HL-60 (cell line): ENCODE results near the gene SFXN3.

Source experiments
- POLR2AphosphoS5 ChIP-seq: IDR thresholded peaks from 2 replicates; pipeline ENCODE4 v1.6.1; 2012; ENCODE audit warnings: low read depth
- SPI1 ChIP-seq: IDR thresholded peaks from 2 replicates; pipeline ENCODE4 v1.6.1; 2012; ENCODE audit warnings: low read depth, mild to moderate bottlenecking, borderline replicate concordance
- TF ChIP-seq, protein P1 (sequence below): IDR thresholded peaks from one replicate; pipeline ENCODE4 v1.5.1; 2011; ENCODE audit warnings: low read length, control low read depth, inconsistent platforms; ENCODE audit not compliant: insufficient read depth
- TF ChIP-seq, protein P2 (sequence below): IDR thresholded peaks from 2 replicates; pipeline ENCODE4 v1.6.1; 2012; ENCODE audit warnings: low read depth; ENCODE audit not compliant: insufficient replicate concordance

DNA sequence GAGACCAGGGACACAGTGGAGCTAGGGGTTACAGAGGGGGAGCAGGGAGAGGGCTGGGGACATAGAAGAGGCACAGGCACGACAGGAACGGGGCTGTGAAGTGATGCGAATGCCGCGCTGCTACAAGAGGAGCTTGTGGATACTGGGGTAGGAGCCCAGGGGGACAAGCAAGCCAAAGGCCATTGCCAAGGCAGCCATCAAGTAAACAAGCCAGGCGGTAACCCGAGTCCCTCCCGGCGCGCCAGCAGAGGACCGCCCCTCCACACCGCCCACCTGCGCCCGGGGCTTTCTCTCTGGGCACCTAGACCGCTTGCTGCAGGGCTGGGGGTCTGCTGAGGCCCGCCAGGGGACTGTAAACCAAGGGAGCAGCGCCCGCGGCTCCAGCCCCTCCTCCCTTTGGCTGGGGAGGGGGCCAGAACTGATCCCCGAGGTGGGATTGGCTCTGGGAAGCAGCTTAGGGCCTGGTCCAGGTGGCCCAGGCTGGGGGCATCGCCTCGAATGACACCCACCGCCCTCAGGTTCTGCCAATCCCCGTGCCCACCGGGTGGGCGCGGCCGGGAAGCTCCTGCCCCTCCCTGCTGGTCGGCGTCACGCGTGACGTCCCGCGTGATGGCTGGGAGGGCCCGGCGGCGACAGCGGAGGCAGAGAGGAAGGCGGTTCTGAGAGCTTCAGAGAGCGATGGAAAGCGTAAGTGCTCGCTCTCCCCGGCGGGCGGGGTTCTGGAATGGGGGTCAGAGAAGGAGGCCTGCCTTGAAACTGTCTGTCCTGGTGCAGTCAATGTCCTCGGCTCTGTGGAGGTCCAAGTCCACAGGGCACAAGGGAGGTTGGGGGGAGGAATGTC lies 982 bp downstream of the SFXN3 start:
- TF ChIP-seq POLR2AphosphoS5 = no peak
- TF ChIP-seq, protein P1, sequence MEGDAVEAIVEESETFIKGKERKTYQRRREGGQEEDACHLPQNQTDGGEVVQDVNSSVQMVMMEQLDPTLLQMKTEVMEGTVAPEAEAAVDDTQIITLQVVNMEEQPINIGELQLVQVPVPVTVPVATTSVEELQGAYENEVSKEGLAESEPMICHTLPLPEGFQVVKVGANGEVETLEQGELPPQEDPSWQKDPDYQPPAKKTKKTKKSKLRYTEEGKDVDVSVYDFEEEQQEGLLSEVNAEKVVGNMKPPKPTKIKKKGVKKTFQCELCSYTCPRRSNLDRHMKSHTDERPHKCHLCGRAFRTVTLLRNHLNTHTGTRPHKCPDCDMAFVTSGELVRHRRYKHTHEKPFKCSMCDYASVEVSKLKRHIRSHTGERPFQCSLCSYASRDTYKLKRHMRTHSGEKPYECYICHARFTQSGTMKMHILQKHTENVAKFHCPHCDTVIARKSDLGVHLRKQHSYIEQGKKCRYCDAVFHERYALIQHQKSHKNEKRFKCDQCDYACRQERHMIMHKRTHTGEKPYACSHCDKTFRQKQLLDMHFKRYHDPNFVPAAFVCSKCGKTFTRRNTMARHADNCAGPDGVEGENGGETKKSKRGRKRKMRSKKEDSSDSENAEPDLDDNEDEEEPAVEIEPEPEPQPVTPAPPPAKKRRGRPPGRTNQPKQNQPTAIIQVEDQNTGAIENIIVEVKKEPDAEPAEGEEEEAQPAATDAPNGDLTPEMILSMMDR = no peak
- TF ChIP-seq, protein P2, sequence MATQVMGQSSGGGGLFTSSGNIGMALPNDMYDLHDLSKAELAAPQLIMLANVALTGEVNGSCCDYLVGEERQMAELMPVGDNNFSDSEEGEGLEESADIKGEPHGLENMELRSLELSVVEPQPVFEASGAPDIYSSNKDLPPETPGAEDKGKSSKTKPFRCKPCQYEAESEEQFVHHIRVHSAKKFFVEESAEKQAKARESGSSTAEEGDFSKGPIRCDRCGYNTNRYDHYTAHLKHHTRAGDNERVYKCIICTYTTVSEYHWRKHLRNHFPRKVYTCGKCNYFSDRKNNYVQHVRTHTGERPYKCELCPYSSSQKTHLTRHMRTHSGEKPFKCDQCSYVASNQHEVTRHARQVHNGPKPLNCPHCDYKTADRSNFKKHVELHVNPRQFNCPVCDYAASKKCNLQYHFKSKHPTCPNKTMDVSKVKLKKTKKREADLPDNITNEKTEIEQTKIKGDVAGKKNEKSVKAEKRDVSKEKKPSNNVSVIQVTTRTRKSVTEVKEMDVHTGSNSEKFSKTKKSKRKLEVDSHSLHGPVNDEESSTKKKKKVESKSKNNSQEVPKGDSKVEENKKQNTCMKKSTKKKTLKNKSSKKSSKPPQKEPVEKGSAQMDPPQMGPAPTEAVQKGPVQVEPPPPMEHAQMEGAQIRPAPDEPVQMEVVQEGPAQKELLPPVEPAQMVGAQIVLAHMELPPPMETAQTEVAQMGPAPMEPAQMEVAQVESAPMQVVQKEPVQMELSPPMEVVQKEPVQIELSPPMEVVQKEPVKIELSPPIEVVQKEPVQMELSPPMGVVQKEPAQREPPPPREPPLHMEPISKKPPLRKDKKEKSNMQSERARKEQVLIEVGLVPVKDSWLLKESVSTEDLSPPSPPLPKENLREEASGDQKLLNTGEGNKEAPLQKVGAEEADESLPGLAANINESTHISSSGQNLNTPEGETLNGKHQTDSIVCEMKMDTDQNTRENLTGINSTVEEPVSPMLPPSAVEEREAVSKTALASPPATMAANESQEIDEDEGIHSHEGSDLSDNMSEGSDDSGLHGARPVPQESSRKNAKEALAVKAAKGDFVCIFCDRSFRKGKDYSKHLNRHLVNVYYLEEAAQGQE = no peak
- no peak for TF ChIP-seq SPI1
